ENCODE data around the gene TAB2. TPM values are rescaled to one million over a fixed set of nuclear protein-coding genes. Genes with fewer than 3 reads are reported as not detected.

The TAB2 gene, protein sequence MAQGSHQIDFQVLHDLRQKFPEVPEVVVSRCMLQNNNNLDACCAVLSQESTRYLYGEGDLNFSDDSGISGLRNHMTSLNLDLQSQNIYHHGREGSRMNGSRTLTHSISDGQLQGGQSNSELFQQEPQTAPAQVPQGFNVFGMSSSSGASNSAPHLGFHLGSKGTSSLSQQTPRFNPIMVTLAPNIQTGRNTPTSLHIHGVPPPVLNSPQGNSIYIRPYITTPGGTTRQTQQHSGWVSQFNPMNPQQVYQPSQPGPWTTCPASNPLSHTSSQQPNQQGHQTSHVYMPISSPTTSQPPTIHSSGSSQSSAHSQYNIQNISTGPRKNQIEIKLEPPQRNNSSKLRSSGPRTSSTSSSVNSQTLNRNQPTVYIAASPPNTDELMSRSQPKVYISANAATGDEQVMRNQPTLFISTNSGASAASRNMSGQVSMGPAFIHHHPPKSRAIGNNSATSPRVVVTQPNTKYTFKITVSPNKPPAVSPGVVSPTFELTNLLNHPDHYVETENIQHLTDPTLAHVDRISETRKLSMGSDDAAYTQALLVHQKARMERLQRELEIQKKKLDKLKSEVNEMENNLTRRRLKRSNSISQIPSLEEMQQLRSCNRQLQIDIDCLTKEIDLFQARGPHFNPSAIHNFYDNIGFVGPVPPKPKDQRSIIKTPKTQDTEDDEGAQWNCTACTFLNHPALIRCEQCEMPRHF
- 43.6 and 43.7 TPM in 2 replicates for total RNA-seq (2022)
- Bru-seq, nascent RNA, result percentile 92 among the genes with signal in this experiment
- percentile 87 among the genes with signal in this experiment for BruChase-seq, experiment 1, labeled RNA remaining after a 2-hour chase
- percentile 79 among the genes with signal in this experiment for BruChase-seq, experiment 2, labeled RNA remaining after a 6-hour chase
- long read RNA-seq, full-length matches to known transcripts, result 1 of 14 reads
- long read RNA-seq, partial matches to known transcripts, result 3 of 14 reads
- long read RNA-seq, other reads (novel, unspliced or antisense), result 10 of 14 reads

DNA sequence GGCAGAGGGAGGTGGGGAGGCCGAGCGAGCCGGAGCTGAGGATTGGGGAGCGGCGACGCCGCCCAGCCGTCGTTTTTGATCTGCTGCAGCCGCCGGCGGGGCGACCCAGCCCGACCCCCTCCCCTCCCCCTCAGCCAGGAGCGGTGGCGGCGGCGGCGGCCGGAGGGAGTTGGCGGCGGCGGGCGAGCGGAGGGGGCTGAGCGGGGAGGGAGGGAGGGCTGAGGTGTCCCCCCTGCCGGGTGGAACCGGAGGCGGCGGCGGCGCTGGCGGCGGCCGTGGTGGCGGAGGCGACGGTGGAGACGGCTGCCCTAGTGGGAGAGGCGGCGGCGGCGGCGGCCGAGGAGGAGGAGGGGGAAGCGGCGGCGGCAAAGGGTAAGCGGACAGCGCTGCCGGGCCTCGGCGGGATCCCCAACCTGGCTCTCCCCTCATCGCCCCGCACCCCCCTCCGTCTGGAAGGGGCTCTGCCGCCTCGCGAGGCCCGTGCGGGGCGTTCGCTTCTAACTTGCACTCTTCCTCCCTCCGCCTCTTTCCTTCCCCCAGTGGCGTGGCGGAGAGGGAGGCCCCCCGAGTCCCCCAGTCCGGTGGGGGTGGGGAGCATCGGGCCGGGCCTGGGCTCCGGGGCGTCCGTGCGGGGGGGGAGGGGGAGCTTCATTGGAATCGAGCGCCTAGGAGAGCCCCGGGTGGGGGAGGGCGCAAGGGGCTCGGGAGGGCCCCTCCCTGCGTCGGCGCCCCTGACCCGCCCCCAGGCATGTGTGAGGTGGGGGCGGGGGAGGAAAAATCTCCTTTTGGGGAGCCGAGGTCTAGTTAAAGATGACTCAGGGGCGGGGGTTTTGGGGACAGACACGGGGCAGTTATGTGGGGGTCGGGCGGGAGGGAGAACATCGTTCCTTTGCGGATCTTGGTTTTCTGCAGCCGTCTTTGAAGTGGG is at the start of gene TAB2:
Gene TAB2 (plus strand): TSS at position 69 of the 928 bp plus-strand sequence. CDS start 52,286 bp downstream, outside the sequence.
- ChIA-PET CTCF (interaction anchor here (0.6 kb wide), 2 partner anchors 20 to 127 kb away, joined by 3 to 4 read pairs; no protein-coding TSS in a partner anchor), POLR2A (interaction anchor here (0.7 kb wide), 1 partner anchor 869 kb away, joined by 3 read pairs; no protein-coding TSS in a partner anchor)
- Histone ChIP-seq H3K9me3 (no peaks in the 10 kb centered on the region), H3K4me3 (ENCODE audit: low read depth, low read length) (peak within 1 kb of the TSS; percentile 97), H3K27me3 (replicated peaks; ENCODE audit: control insufficient read depth, insufficient read depth, low read length) (no peaks in the 10 kb centered on the region), H3K4me1 (peaks cover 19% of the 10 kb centered on the region; the same call in 1 of the 2 replicates), H3K36me3 (ENCODE audit: control insufficient read depth, insufficient read depth, low read length) (no peaks in the 10 kb centered on the region)
- Mint-ChIP-seq H3K36me3 (ENCODE audit: insufficient read depth, unreplicated experiment) (no peaks in the 10 kb centered on the region), H3K4me3 (ENCODE audit: unreplicated experiment) (peak within 1 kb of the TSS; percentile 89), H3K27me3 (ENCODE audit: insufficient read depth, unreplicated experiment) (no peaks in the 10 kb centered on the region), H3K4me1 (ENCODE audit: low read depth, unreplicated experiment) (peaks cover 8% of the 10 kb centered on the region), H3K9me3 (ENCODE audit: unreplicated experiment) (no peaks in the 10 kb centered on the region), H3K27ac (ENCODE audit: unreplicated experiment) (peak within 1 kb of the TSS; percentile 60)
- intact Hi-C loops (cut with micrococcal nuclease; ENCODE audit: unreplicated experiment), result loop anchor here (2.0 to 5.0 kb wide), 2 partner anchors 115 to 236 kb away; no protein-coding TSS in a partner anchor
- TF ChIP-seq, protein P1, sequence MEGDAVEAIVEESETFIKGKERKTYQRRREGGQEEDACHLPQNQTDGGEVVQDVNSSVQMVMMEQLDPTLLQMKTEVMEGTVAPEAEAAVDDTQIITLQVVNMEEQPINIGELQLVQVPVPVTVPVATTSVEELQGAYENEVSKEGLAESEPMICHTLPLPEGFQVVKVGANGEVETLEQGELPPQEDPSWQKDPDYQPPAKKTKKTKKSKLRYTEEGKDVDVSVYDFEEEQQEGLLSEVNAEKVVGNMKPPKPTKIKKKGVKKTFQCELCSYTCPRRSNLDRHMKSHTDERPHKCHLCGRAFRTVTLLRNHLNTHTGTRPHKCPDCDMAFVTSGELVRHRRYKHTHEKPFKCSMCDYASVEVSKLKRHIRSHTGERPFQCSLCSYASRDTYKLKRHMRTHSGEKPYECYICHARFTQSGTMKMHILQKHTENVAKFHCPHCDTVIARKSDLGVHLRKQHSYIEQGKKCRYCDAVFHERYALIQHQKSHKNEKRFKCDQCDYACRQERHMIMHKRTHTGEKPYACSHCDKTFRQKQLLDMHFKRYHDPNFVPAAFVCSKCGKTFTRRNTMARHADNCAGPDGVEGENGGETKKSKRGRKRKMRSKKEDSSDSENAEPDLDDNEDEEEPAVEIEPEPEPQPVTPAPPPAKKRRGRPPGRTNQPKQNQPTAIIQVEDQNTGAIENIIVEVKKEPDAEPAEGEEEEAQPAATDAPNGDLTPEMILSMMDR (IDR thresholded peaks at IDR 0.05; ENCODE audit: insufficient read depth in 1 of 2, low read depth in 1 of 2, low read length in 1 of 2, severe bottlenecking in 1 of 2, unreplicated experiment in 1 of 2), result no peak
- peak in 1 of 2 experiments; percentile 39 for DNase-seq
- no TSS peak for BruUV-seq (replicated peaks)

DNA sequence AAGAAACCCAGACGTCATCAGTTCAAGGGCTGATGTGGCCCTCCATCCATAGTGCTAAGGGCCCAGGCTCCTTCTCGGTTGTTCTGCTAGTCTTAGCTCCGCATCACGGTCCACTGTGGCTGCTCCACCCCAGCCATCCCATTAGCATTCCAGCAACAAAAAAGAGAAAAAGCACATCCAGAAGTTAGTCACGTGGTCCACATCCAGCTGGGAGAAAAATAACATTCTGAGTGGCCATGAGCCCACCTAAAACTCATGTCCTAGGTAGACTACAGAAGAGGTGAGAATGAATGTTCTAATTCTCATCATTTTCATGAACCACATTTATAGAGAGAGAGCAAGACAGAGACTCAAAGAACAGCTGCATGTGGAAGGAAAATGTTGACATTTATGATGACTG is 49.4 kb upstream of the TAB2 start:
- H3K27me3 Mint-ChIP-seq (ENCODE audit: insufficient read depth, unreplicated experiment), result peaks cover 3% of the 10 kb centered on the region
- Histone ChIP-seq H3K27me3 (replicated peaks; ENCODE audit: control insufficient read depth, insufficient read depth, low read length) (no peaks in the 10 kb centered on the region), H3K36me3 (ENCODE audit: control insufficient read depth, insufficient read depth, low read length) (no peaks in the 10 kb centered on the region), H3K4me1 (no peaks in the 10 kb centered on the region), H3K9me3 (no peaks in the 10 kb centered on the region), H3K4me3 (ENCODE audit: low read depth, low read length) (no peak overlapping the region)
- BruUV-seq (replicated peaks), result no TSS peak
- CTCF ChIA-PET, result no interaction called here
- no peak for DNase-seq
- no peaks in the 10 kb centered on the region for H3K4me1 Mint-ChIP-seq (ENCODE audit: low read depth, unreplicated experiment)
- H3K36me3 Mint-ChIP-seq (ENCODE audit: insufficient read depth, unreplicated experiment), result no peaks in the 10 kb centered on the region
- intact Hi-C loops (cut with micrococcal nuclease; ENCODE audit: unreplicated experiment), result no loop called here
- no peak overlapping the region for H3K27ac Mint-ChIP-seq (ENCODE audit: unreplicated experiment)
- POLR2A ChIA-PET, result no interaction called here
- H3K4me3 Mint-ChIP-seq (ENCODE audit: unreplicated experiment), result no peak overlapping the region
- TF ChIP-seq, protein P1 (IDR thresholded peaks at IDR 0.05; ENCODE audit: insufficient read depth in 1 of 2, low read depth in 1 of 2, low read length in 1 of 2, severe bottlenecking in 1 of 2, unreplicated experiment in 1 of 2), result no peak
- no peaks in the 10 kb centered on the region for H3K9me3 Mint-ChIP-seq (ENCODE audit: unreplicated experiment)

Measured in Caco-2 (cell line).